IMR-90 (cell line): ENCODE measurements around the gene NLGN4X. TPM values are rescaled to one million over a fixed set of nuclear protein-coding genes. Genes with fewer than 3 reads are reported as not detected.

Experiments
- ATAC-seq: fragments of 200-7000 bp; cut with Tn5 transposase; 2 replicates; pipeline ENCODE4 v1.9.1; 2020; ENCODE audit warnings: low read depth, mild to moderate bottlenecking, moderate library complexity
- BruUV-seq: library from RNA; stranded (reverse); fragments of 400-500 nt; replicated peaks from 2 replicates; lab custom pipeline; 2021; lab: Mats Ljungman, UMichigan
- CTCF ChIA-PET: fragments of 300-600 bp; formaldehyde crosslinking; extraction: SDS; loops from one replicate; lab custom pipeline; 2021; ENCODE audit warnings: antibody characterized with exemption; lab: Yijun Ruan, JAX
- POLR2A ChIA-PET: fragments of 300-600 bp; sonication (Branson Sonifier 250); formaldehyde crosslinking; loops from one replicate; lab custom pipeline; 2022; ENCODE audit warnings: antibody characterized with exemption; ENCODE audit not compliant: unreplicated experiment; lab: Charles Lee
- DNase-seq: peaks from one replicate; pipeline ENCODE4 v3.0.0; 2013
- H2AFZ ChIP-seq: replicated peaks from 2 replicates; pipeline ENCODE3; 2013; ENCODE audit warnings: low read length, mild to moderate bottlenecking; ENCODE audit not compliant: poor library complexity
- H2AK5ac ChIP-seq: 2 replicates; pipeline ENCODE4 v1.6.1; 2013; ENCODE audit warnings: low read depth, low read length, inconsistent platforms
- H2AK9ac ChIP-seq: replicated peaks from 2 replicates; pipeline ENCODE3; 2013; ENCODE audit warnings: mild to moderate bottlenecking, low read depth, low read length, moderate library complexity; ENCODE audit not compliant: poor library complexity
- H2BK120ac ChIP-seq: 2 replicates; pipeline ENCODE4 v1.6.1; 2013; ENCODE audit warnings: low read depth, low read length, inconsistent platforms
- H2BK15ac ChIP-seq: 3 replicates; pipeline ENCODE4 v1.6.1; 2013; ENCODE audit warnings: low read depth, low read length, inconsistent platforms
- H2BK20ac ChIP-seq: 2 replicates; pipeline ENCODE4 v1.6.1; 2013; ENCODE audit warnings: low read depth, mild to moderate bottlenecking, inconsistent platforms, low read length, moderate library complexity
- H2BK5ac ChIP-seq: 2 replicates; pipeline ENCODE4 v1.6.1; 2013; ENCODE audit warnings: mild to moderate bottlenecking, low read depth, low read length, inconsistent platforms; ENCODE audit not compliant: poor library complexity, severe bottlenecking
- H3K14ac ChIP-seq: replicated peaks from 2 replicates; pipeline ENCODE4 v1.6.1; 2013; ENCODE audit warnings: low read depth, low read length, inconsistent platforms
- H3K18ac ChIP-seq: 2 replicates; pipeline ENCODE4 v1.6.1; 2013; ENCODE audit warnings: low read depth, low read length, control low read depth
- H3K23ac ChIP-seq: 2 replicates; pipeline ENCODE4 v1.6.1; 2013; ENCODE audit warnings: low read depth, low read length, inconsistent platforms
- H3K27ac ChIP-seq: 2 replicates; pipeline ENCODE4 v1.5.1; 2013; ENCODE audit warnings: mild to moderate bottlenecking, control low read depth, low read length; ENCODE audit not compliant: insufficient read depth
- H3K27me3 ChIP-seq: 2 replicates; pipeline ENCODE4 v1.6.1; 2013; ENCODE audit warnings: low read length; ENCODE audit not compliant: control insufficient read depth, insufficient read depth
- H3K36me3 ChIP-seq: 2 replicates; pipeline ENCODE4 v1.6.1; 2013; ENCODE audit warnings: low read length, mixed read lengths; ENCODE audit not compliant: control insufficient read depth, insufficient read depth
- H3K4ac ChIP-seq: 2 replicates; pipeline ENCODE4 v1.6.1; 2013; ENCODE audit warnings: low read depth, low read length, inconsistent platforms
- H3K4me1 ChIP-seq: 2 replicates; pipeline ENCODE4 v1.6.1; 2013; ENCODE audit warnings: low read length, mixed read lengths; ENCODE audit not compliant: control insufficient read depth, insufficient read depth
- H3K4me2 ChIP-seq: 2 replicates; pipeline ENCODE4 v1.6.1; 2013; ENCODE audit warnings: low read depth, mild to moderate bottlenecking, control low read depth, low read length, moderate library complexity
- H3K4me3 ChIP-seq: 2 replicates; pipeline ENCODE4 v1.5.1; 2013; ENCODE audit warnings: low read depth, mild to moderate bottlenecking, control low read depth, low read length, moderate library complexity; ENCODE audit not compliant: insufficient read depth
- H3K56ac ChIP-seq: 2 replicates; pipeline ENCODE4 v1.6.1; 2013; ENCODE audit warnings: low read length, inconsistent platforms; ENCODE audit not compliant: insufficient read depth; ENCODE audit errors: extremely low read depth
- H3K79me1 ChIP-seq, 2 experiments: 2 replicates each; pipeline ENCODE4 v1.6.1; 2013; ENCODE audit warnings: low read length in 2 of 2, inconsistent platforms in 1 of 2, low read depth in 1 of 2
- H3K9ac ChIP-seq: 2 replicates; pipeline ENCODE4 v1.6.1; 2013; ENCODE audit warnings: low read depth, low read length, control low read depth
- H3K9me1 ChIP-seq: 2 replicates; pipeline ENCODE4 v1.6.1; 2013; ENCODE audit warnings: low read length, inconsistent platforms; ENCODE audit not compliant: insufficient read depth
- H3K9me3 ChIP-seq: 2 replicates; pipeline ENCODE4 v1.6.1; 2013; ENCODE audit warnings: low read length; ENCODE audit not compliant: control insufficient read depth, insufficient read depth
- H4K20me1 ChIP-seq: 2 replicates; pipeline ENCODE4 v1.6.1; 2013; ENCODE audit warnings: low read length, inconsistent platforms; ENCODE audit not compliant: insufficient read depth
- H4K5ac ChIP-seq: 2 replicates; pipeline ENCODE4 v1.6.1; 2013; ENCODE audit warnings: mild to moderate bottlenecking, low read depth, low read length, control low read depth
- H4K8ac ChIP-seq, 2 experiments: 2 replicates each; pipeline ENCODE4 v1.6.1; 2013; ENCODE audit warnings: low read depth in 2 of 2, low read length in 2 of 2, control low read depth in 1 of 2, inconsistent platforms in 1 of 2
- H4K91ac ChIP-seq: 2 replicates; pipeline ENCODE4 v1.6.1; 2013; ENCODE audit warnings: low read depth, low read length, inconsistent platforms; ENCODE audit not compliant: insufficient read depth
- BHLHE40 ChIP-seq: fragments of 150-350 bp; IDR thresholded peaks from 2 replicates; pipeline ENCODE4 v1.6.1; 2016; ENCODE audit warnings: mild to moderate bottlenecking, low read depth, low read length
- CEBPB ChIP-seq: IDR thresholded peaks from 2 replicates; pipeline ENCODE4 v1.6.1; 2012; ENCODE audit warnings: low read depth, low read length, improper control_type of control experiment
- CHD1 ChIP-seq: IDR thresholded peaks from 2 replicates; pipeline ENCODE4 v1.6.1; 2012; ENCODE audit warnings: low read depth, low read length, improper control_type of control experiment
- MAZ ChIP-seq: IDR thresholded peaks from 2 replicates; pipeline ENCODE4 v1.6.1; 2012; ENCODE audit warnings: low read depth, mild to moderate bottlenecking, low read length, improper control_type of control experiment, moderate library complexity, borderline replicate concordance
- RAD21 ChIP-seq: IDR thresholded peaks from 2 replicates; pipeline ENCODE4 v1.6.1; 2012; ENCODE audit warnings: low read length, improper control_type of control experiment
- RFX5 ChIP-seq: IDR thresholded peaks from 2 replicates; pipeline ENCODE4 v1.8.0; 2012; ENCODE audit warnings: low read depth, mild to moderate bottlenecking, low read length, moderate library complexity
- WGBS, 2 experiments: methylation state at CpG; one replicate each; pipeline versions ENCODE4 v1.1.5 to v1.1.7; 2013; ENCODE audit warnings: missing lambda C conversion rate in 2 of 2; ENCODE audit not compliant: insufficient read length in 1 of 2; ENCODE audit errors: extremely low coverage in 2 of 2; 5-methylcytosine and 5-hydroxymethylcytosine counted together
- dilution Hi-C: fragments of 300-500 bp; cut with HindIII; formaldehyde crosslinking; loops from one replicate; pipeline ENCODE4 v1.14.3; 2018; ENCODE audit warnings: low sequenced_read_pairs; ENCODE audit not compliant: unreplicated experiment
- in situ Hi-C: fragments of 300-500 bp; cut with MboI; formaldehyde crosslinking; loops from 3 replicates; pipeline ENCODE4 v1.14.3; 2019; ENCODE audit warnings: low sequenced_read_pairs, inconsistent platforms, mixed read lengths
- intact Hi-C: fragments of 100-400 bp; cut with micrococcal nuclease; formaldehyde crosslinking; loops from 2 replicates; pipeline ENCODE4 v1.10.0; 2022
- polyA plus RNA-seq, 3 experiments: library from polyadenylated mRNA; depleted of rRNA; stranded (reverse); fragments of >200 nt; gene quantifications; 2 replicates each; pipeline ENCODE4 v1.2.3, GENCODE V29; 2012; ENCODE audit warnings: low replicate concordance in 1 of 3
- total RNA-seq: library from RNA; depleted of rRNA; stranded (reverse); fragments of >200 nt; gene quantifications from 2 replicates; pipeline ENCODE4 v1.2.3, GENCODE V29; 2012
- TF ChIP-seq, protein P1 (sequence below): conservative IDR thresholded peaks from 2 replicates; pipeline ENCODE4 v1.5.1; 2012; ENCODE audit warnings: mild to moderate bottlenecking, low read depth, low read length, improper control_type of control experiment
- TF ChIP-seq, protein P2 (sequence below): fragments of 150-350 bp; IDR thresholded peaks from 2 replicates; pipeline ENCODE4 v1.6.1; 2017; ENCODE audit warnings: mild to moderate bottlenecking, antibody characterized with exemption, low read length, low read depth
- TF ChIP-seq, protein P3 (sequence below): fragments of 150-350 bp; IDR thresholded peaks from 2 replicates; pipeline ENCODE4 v1.6.1; 2016; ENCODE audit warnings: low read depth, mild to moderate bottlenecking, low read length, moderate library complexity, borderline replicate concordance

Gene NLGN4X
- total and polyA plus RNA-seq, 2 of the 4 experiments (the other 2 are of a cell fraction), result not detected

DNA sequence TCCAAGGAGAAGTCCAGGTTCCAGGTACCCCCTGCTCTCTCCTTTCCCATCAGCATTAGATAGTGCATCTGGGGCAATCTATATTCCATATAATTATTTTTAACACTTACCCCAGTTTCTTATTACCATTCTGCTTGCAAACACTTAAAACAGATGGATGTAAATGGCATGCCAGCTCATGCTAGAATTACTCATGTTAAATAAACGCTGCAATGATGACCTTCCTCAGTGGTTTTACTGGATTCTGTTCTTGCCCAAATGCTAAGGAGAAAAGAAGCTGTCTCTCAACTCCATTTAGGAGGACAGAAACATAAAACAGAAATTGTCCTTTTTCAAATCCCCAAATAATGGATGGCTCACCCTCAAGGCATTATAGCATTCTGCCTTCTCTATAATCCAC, 161.1 kb downstream of the NLGN4X start:
- intact Hi-C loops (no loop called here), dilution Hi-C loops (no loop called here), in situ Hi-C loops (no loop called here)
- no TSS peak for BruUV-seq
- Histone ChIP-seq H3K4me3 (no peak overlapping the region), H3K4me1 (no peaks in the 10 kb centered on the region), H2AK5ac (no peak overlapping the region), H3K18ac (no peak overlapping the region), H3K36me3 (no peaks in the 10 kb centered on the region), H3K23ac (no peak overlapping the region), H3K9ac (no peak overlapping the region), H2AFZ (no peak overlapping the region), H4K20me1 (no peaks in the 10 kb centered on the region), H3K4ac (no peak overlapping the region), H2BK15ac (no peak overlapping the region), H2BK5ac (no peak overlapping the region), H3K9me1 (no peaks in the 10 kb centered on the region), H4K8ac (no peak overlapping the region), H3K9me3 (peaks cover 7% of the 10 kb centered on the region), H2AK9ac (no peak overlapping the region), H2BK120ac (no peak overlapping the region), H2BK20ac (no peak overlapping the region), H3K27ac (no peak overlapping the region), H3K79me1 (no peaks in the 10 kb centered on the region), H3K14ac (no peak overlapping the region), H3K27me3 (no peaks in the 10 kb centered on the region), H3K4me2 (no peak overlapping the region), H4K5ac (no peak overlapping the region), H3K56ac (no peak overlapping the region), H4K91ac (no peak overlapping the region)
- WGBS, 2 experiments, result no CpG with 5 or more reads among the region's 1 CpG
- ChIA-PET CTCF (no interaction called here), POLR2A (no interaction called here)
- ATAC-seq, result no peak
- DNase-seq, result no peak
- TF ChIP-seq, protein P1, sequence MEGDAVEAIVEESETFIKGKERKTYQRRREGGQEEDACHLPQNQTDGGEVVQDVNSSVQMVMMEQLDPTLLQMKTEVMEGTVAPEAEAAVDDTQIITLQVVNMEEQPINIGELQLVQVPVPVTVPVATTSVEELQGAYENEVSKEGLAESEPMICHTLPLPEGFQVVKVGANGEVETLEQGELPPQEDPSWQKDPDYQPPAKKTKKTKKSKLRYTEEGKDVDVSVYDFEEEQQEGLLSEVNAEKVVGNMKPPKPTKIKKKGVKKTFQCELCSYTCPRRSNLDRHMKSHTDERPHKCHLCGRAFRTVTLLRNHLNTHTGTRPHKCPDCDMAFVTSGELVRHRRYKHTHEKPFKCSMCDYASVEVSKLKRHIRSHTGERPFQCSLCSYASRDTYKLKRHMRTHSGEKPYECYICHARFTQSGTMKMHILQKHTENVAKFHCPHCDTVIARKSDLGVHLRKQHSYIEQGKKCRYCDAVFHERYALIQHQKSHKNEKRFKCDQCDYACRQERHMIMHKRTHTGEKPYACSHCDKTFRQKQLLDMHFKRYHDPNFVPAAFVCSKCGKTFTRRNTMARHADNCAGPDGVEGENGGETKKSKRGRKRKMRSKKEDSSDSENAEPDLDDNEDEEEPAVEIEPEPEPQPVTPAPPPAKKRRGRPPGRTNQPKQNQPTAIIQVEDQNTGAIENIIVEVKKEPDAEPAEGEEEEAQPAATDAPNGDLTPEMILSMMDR, result no peak
- TF ChIP-seq RFX5 (no peak), CEBPB (no peak), MAZ (no peak), CHD1 (no peak), BHLHE40 (no peak), RAD21 (no peak)
- TF ChIP-seq, protein P2, sequence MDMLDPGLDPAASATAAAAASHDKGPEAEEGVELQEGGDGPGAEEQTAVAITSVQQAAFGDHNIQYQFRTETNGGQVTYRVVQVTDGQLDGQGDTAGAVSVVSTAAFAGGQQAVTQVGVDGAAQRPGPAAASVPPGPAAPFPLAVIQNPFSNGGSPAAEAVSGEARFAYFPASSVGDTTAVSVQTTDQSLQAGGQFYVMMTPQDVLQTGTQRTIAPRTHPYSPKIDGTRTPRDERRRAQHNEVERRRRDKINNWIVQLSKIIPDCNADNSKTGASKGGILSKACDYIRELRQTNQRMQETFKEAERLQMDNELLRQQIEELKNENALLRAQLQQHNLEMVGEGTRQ, result no peak
- TF ChIP-seq, protein P3, sequence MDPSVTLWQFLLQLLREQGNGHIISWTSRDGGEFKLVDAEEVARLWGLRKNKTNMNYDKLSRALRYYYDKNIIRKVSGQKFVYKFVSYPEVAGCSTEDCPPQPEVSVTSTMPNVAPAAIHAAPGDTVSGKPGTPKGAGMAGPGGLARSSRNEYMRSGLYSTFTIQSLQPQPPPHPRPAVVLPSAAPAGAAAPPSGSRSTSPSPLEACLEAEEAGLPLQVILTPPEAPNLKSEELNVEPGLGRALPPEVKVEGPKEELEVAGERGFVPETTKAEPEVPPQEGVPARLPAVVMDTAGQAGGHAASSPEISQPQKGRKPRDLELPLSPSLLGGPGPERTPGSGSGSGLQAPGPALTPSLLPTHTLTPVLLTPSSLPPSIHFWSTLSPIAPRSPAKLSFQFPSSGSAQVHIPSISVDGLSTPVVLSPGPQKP, result no peak
